Mucosa of rectum (tissue), 2 donors: ENCODE results near the gene PPIE.
"Not testable (repeated sequence)": the region's sequence is repeated elsewhere in the genome, so short reads cannot be mapped to it uniquely, and the experiment has no call there.

ENCODE experiments used
- H3K27ac ChIP-seq, 2 donors: one replicate each; pipeline ENCODE4 v1.7.0; 2013; ENCODE audit warnings: inconsistent platforms in 2 of 2, low read depth in 2 of 2, low read length in 2 of 2
- H3K27me3 ChIP-seq, 2 donors: one replicate each; pipeline ENCODE4 v1.7.0; 2013; ENCODE audit warnings: low read length in 2 of 2; ENCODE audit not compliant: control insufficient read depth in 2 of 2, insufficient read depth in 2 of 2
- H3K36me3 ChIP-seq, 2 donors: one replicate each; pipeline ENCODE4 v1.7.0; 2013; ENCODE audit warnings: low read length in 2 of 2; ENCODE audit not compliant: control insufficient read depth in 2 of 2, insufficient read depth in 2 of 2
- H3K4me1 ChIP-seq, 2 donors: one replicate each; pipeline ENCODE4 v1.7.0; 2013; ENCODE audit warnings: low read length in 2 of 2, mild to moderate bottlenecking in 1 of 2; ENCODE audit not compliant: control insufficient read depth in 2 of 2, insufficient read depth in 2 of 2
- H3K4me3 ChIP-seq, 2 donors: one replicate each; pipeline ENCODE4 v1.7.0; 2013; ENCODE audit warnings: low read length in 2 of 2
- H3K9ac ChIP-seq, 2 donors: one replicate each; pipeline ENCODE4 v1.7.0; 2013; ENCODE audit warnings: low read length in 2 of 2, low read depth in 1 of 2, mild to moderate bottlenecking in 1 of 2
- H3K9me3 ChIP-seq, 2 donors: one replicate each; pipeline ENCODE4 v1.7.0; 2013; ENCODE audit warnings: low read length in 2 of 2; ENCODE audit not compliant: control insufficient read depth in 2 of 2
- donor health status: healthy.
- donor health status: Normal muscosa, but diverticular disease.

PPIE gene

DNA sequence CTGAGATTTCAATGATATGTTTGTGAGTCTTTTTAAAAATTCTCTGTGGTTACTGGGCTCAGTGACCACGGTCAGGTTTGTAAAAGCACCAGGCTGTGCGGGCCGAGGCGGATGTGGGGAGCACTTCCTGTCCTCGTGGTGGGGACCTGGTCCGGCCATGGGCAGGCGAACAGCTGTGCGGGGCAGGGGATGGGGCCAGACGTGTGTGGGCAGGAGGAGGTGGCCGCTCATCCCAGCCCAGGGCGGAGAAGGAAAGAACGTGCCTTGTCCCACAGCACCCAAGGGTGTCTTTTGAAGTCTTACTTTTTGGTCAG, 37.7 kb downstream of the PPIE start:
- Histone ChIP-seq H3K36me3 (no peaks in the 10 kb centered on the region), H3K27me3 (no peaks in the 10 kb centered on the region), H3K4me1 (no peaks in the 10 kb centered on the region), H3K27ac (no peak overlapping the region), H3K9ac (no peak overlapping the region), H3K9me3 (no peaks in the 10 kb centered on the region), H3K4me3 (no peak overlapping the region)

DNA sequence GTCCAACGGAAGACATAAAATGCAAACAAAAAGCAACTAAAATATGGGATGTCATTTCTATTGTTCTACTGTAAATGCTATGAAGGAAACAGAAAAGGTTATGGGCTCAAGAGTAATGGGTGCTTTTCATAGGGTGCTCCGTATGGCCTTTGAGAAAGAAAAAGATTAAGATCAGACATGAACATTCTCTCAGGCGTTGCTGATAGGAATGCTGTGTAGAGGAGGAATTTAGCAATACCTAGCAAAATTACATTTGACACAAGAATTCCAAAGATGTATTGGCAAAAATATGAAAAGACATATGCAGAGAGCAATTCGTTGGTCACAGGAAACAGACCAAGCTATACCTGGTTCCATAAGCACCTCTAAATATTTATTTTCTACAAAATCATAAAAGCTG, 38.2 kb downstream of the PPIE start:
- no peak overlapping the region for H3K4me3 ChIP-seq
- no peaks in the 10 kb centered on the region for H3K36me3 ChIP-seq
- no peaks in the 10 kb centered on the region for H3K27me3 ChIP-seq
- peak overlapping the region in 1 of 2 donors; percentile 23 for H3K27ac ChIP-seq
- H3K9me3 ChIP-seq: no peaks in the 10 kb centered on the region
- H3K4me1 ChIP-seq: no peaks in the 10 kb centered on the region
- H3K9ac ChIP-seq: no peak overlapping the region

DNA sequence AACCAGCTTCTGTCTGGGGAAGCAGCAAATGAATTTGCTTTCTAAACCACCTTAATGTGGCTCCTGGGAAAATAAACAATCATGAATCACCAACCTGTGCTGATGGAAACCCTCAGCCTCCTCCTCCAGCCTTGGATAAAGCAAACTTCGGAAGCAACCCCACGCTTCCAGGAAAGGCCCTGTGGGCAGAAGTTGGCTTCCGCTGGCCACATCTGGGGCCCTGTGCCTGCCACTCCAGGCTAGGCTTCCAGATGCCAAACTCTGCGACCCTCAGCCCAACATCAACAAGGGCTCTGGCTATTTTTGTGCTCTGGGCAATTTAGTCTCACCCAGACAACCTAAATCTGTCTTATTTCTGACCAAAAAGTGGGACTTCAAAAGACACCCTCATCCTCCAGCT, 38.6 kb downstream of the PPIE start:
- no peak overlapping the region for H3K4me3 ChIP-seq
- peak overlapping the region in 1 of 2 donors; percentile 23 for H3K27ac ChIP-seq
- H3K9me3 ChIP-seq: no peaks in the 10 kb centered on the region
- no peaks in the 10 kb centered on the region for H3K36me3 ChIP-seq
- H3K9ac ChIP-seq: no peak overlapping the region
- no peaks in the 10 kb centered on the region for H3K4me1 ChIP-seq
- no peaks in the 10 kb centered on the region for H3K27me3 ChIP-seq

- H3K4me1 ChIP-seq, H3K9ac ChIP-seq, H3K27me3 ChIP-seq: not testable (repeated sequence)
Observed at GRCh38 chr1:39777896-39778295, 39.2 kb downstream of the PPIE start.

DNA sequence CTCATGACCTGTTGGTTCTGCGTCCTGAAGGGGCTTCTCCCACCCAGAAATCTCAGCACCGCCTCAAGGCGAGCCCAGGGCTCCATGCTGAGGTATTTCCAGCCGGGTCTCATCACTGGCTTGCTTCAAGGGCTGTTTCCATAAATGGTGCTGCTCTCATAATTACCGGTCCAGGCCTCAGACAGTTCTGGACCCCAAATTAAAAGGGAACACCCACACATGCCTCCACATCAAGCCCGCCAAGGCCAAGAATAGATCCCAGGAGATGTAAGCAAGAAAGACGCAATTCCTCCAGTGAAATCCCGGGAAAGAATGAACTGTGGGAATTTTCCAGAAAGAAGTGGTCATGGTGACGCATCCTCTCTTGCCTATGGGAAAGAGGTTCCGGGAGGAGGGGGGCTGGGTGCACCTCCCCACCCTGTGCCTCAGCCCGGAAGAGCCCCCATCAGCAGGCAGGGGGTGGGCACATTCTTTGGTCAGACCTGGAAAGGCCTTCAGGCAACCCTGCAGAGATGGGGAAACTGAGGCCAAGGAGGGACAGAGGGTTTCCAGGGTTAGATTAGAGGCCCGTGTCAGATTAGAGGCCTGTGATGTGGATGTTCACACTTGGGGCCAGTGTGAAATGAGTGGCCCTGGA, 39.9 kb downstream of the PPIE start:
- not testable (repeated sequence) for H3K36me3 ChIP-seq, H3K4me1 ChIP-seq, H3K27me3 ChIP-seq, H3K9me3 ChIP-seq, H3K9ac ChIP-seq, H3K27ac ChIP-seq, H3K4me3 ChIP-seq

More at GRCh38 chr1:39777896-39778295, 39.2 kb downstream of the PPIE start:
- not testable (repeated sequence) for H3K27ac ChIP-seq, H3K36me3 ChIP-seq, H3K4me3 ChIP-seq, H3K9me3 ChIP-seq

GRCh38 chr1:39779137-39779536, 40.5 kb downstream of the PPIE start:
- H3K4me3 ChIP-seq: no peak overlapping the region
- no peaks in the 10 kb centered on the region for H3K9me3 ChIP-seq
- H3K36me3 ChIP-seq: no peaks in the 10 kb centered on the region
- H3K4me1 ChIP-seq: no peaks in the 10 kb centered on the region
- H3K9ac ChIP-seq: no peak overlapping the region
- H3K27ac ChIP-seq: no peak overlapping the region
- no peaks in the 10 kb centered on the region for H3K27me3 ChIP-seq

GRCh38 chr1:39779821-39780220, 41.1 kb downstream of the PPIE start:
- H3K9ac ChIP-seq: no peak overlapping the region

DNA sequence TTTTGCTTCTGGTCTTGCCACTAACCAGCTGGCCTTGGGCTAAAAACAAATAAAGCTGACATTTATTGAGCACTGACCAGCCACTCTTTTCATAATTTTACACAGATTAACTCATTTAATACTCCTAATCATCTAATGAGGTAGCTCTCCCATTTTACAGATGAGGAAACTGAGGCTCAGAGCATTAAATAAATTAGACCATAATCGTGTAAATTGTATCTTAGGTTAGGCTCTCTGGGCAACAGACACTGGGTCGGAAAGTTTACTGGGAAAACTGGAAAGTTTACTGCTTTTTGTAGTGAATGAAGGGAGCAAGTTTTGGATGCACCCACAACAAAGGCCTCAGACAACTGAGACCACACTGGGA, 42.6 kb downstream of the PPIE start:
- no peak overlapping the region for H3K9ac ChIP-seq
- no peaks in the 10 kb centered on the region for H3K9me3 ChIP-seq
- H3K27ac ChIP-seq: no peak overlapping the region
- H3K27me3 ChIP-seq: no peaks in the 10 kb centered on the region
- H3K4me1 ChIP-seq: no peaks in the 10 kb centered on the region
- no peak overlapping the region for H3K4me3 ChIP-seq
- H3K36me3 ChIP-seq: no peaks in the 10 kb centered on the region

More at GRCh38 chr1:39779821-39780220, 41.1 kb downstream of the PPIE start:
- no peaks in the 10 kb centered on the region for H3K4me1 ChIP-seq
- no peak overlapping the region for H3K27ac ChIP-seq
- H3K36me3 ChIP-seq: no peaks in the 10 kb centered on the region
- H3K27me3 ChIP-seq: no peaks in the 10 kb centered on the region
- H3K4me3 ChIP-seq: no peak overlapping the region
- H3K9me3 ChIP-seq: no peaks in the 10 kb centered on the region

GRCh38 chr1:39782103-39782502, 43.4 kb downstream of the PPIE start:
- H3K9ac ChIP-seq: no peak overlapping the region
- no peaks in the 10 kb centered on the region for H3K27me3 ChIP-seq
- H3K4me3 ChIP-seq: no peak overlapping the region
- H3K4me1 ChIP-seq: no peaks in the 10 kb centered on the region
- H3K36me3 ChIP-seq: no peaks in the 10 kb centered on the region
- H3K27ac ChIP-seq: no peak overlapping the region
- H3K9me3 ChIP-seq: no peaks in the 10 kb centered on the region

- not testable (repeated sequence) for H3K9me3 ChIP-seq, H3K4me3 ChIP-seq, H3K27ac ChIP-seq, H3K27me3 ChIP-seq, H3K36me3 ChIP-seq, H3K9ac ChIP-seq, H3K4me1 ChIP-seq
Observed at GRCh38 chr1:39782685-39783084, 44.0 kb downstream of the PPIE start.
